Neural cell (in vitro differentiated cells): ENCODE data around the gene ZMYM2. TPM values are rescaled to one million over a fixed set of nuclear protein-coding genes. Genes with fewer than 3 reads are reported as not detected.

Experiments
- H2AFZ ChIP-seq: fragments of 200-600, 300-800 bp; sonication (generic), shearing (Covaris generic); 2 replicates; pipeline ENCODE4 v1.6.0; 2014; ENCODE audit warnings: low read depth, mild to moderate bottlenecking, antibody characterized with exemption, low read length, moderate library complexity
- H3F3A ChIP-seq: fragments of 200-600 bp; shearing (Covaris generic); 2 replicates; pipeline ENCODE4 v1.6.1; 2016; ENCODE audit warnings: mild to moderate bottlenecking, moderate library complexity, mixed read lengths, antibody characterized with exemption, low read length; ENCODE audit not compliant: insufficient read depth, poor library complexity, severe bottlenecking
- H3K27ac ChIP-seq: fragments of 200-600, 300-800 bp; sonication (generic), shearing (Covaris generic); 2 replicates; pipeline ENCODE4 v1.5.1; 2014; ENCODE audit warnings: mild to moderate bottlenecking, low read length, moderate library complexity
- H3K27me3 ChIP-seq: fragments of 300-800, 200-600 bp; sonication (generic), shearing (Covaris generic); 2 replicates; pipeline ENCODE4 v1.6.0; 2014; ENCODE audit warnings: mild to moderate bottlenecking, low read depth, low read length, moderate library complexity; ENCODE audit not compliant: insufficient read depth
- H3K36me3 ChIP-seq: fragments of 300-800, 200-600 bp; sonication (generic), shearing (Covaris generic); 2 replicates; pipeline ENCODE4 v1.5.1; 2014; ENCODE audit warnings: mild to moderate bottlenecking, antibody characterized with exemption, low read length, moderate library complexity; ENCODE audit not compliant: insufficient read depth
- H3K4me2 ChIP-seq: fragments of 300-800, 200-600 bp; sonication (generic), shearing (Covaris generic); 2 replicates; pipeline ENCODE4 v1.6.0; 2014; ENCODE audit warnings: mild to moderate bottlenecking, low read length
- H3K4me3 ChIP-seq: fragments of 300-800, 200-600 bp; sonication (generic), shearing (Covaris generic); 2 replicates; pipeline ENCODE4 v1.5.1; 2014; ENCODE audit warnings: mild to moderate bottlenecking, low read length, moderate library complexity
- H3K79me2 ChIP-seq: fragments of 200-600 bp; shearing (Covaris generic); replicated peaks from 2 replicates; pipeline ENCODE4 v1.6.0; 2014; ENCODE audit warnings: mild to moderate bottlenecking, low read length, moderate library complexity; ENCODE audit not compliant: insufficient read depth
- H3K9ac ChIP-seq: fragments of 300-800, 200-600 bp; sonication (generic), shearing (Covaris generic); 2 replicates; pipeline ENCODE4 v1.6.1; 2016; ENCODE audit warnings: mild to moderate bottlenecking, low read length, mixed read lengths
- H3K9me2 ChIP-seq: fragments of 200-600 bp; shearing (Covaris generic); 2 replicates; pipeline ENCODE4 v1.6.1; 2016; ENCODE audit warnings: mild to moderate bottlenecking, low read length, mixed read lengths; ENCODE audit not compliant: insufficient read depth
- H3K9me3 ChIP-seq: fragments of 200-600, 300-800 bp; sonication (generic), shearing (Covaris generic); 2 replicates; pipeline ENCODE4 v1.6.1; 2016; ENCODE audit warnings: mild to moderate bottlenecking, mixed run types, low read length, moderate library complexity, mixed read lengths
- H4K20me1 ChIP-seq: fragments of 200-600 bp; shearing (Covaris generic); 2 replicates; pipeline ENCODE4 v1.6.1; 2016; ENCODE audit warnings: mild to moderate bottlenecking, mixed run types; ENCODE audit not compliant: insufficient read depth
- CTCF ChIP-seq: fragments of 450-650 bp; IDR thresholded peaks from 2 replicates; pipeline ENCODE4 v1.5.1; 2014; ENCODE audit warnings: antibody characterized with exemption, mild to moderate bottlenecking, moderate library complexity; ENCODE audit not compliant: poor library complexity, severe bottlenecking
- EP300 ChIP-seq: fragments of 450-650 bp; conservative IDR thresholded peaks from 2 replicates; pipeline ENCODE4 v1.6.1; 2014; ENCODE audit warnings: antibody characterized with exemption, mild to moderate bottlenecking, moderate library complexity; ENCODE audit not compliant: poor library complexity, severe bottlenecking
- EZH2 ChIP-seq: fragments of 200-600, 300-800 bp; shearing (Covaris generic), sonication (generic); IDR thresholded peaks from 2 replicates; pipeline ENCODE4 v1.6.1; 2014; ENCODE audit warnings: antibody characterized with exemption, low read length, borderline replicate concordance, mild to moderate bottlenecking; ENCODE audit not compliant: insufficient read depth, poor library complexity, severe bottlenecking
- MXI1 ChIP-seq: fragments of 450-650 bp; conservative IDR thresholded peaks from 2 replicates; pipeline ENCODE4 v1.6.1; 2014; ENCODE audit warnings: antibody characterized with exemption, mild to moderate bottlenecking; ENCODE audit not compliant: poor library complexity, severe bottlenecking
- POLR2AphosphoS5 ChIP-seq: IDR thresholded peaks from 2 replicates; pipeline ENCODE4 v1.6.1; 2012
- RAD21 ChIP-seq: fragments of 450-650 bp; conservative IDR thresholded peaks from 2 replicates; pipeline ENCODE4 v1.6.1; 2014; ENCODE audit warnings: antibody characterized with exemption, mild to moderate bottlenecking, moderate library complexity
- REST ChIP-seq: IDR thresholded peaks from 2 replicates; pipeline ENCODE4 v1.6.1; 2012; ENCODE audit warnings: borderline replicate concordance
- SMC3 ChIP-seq: fragments of 450-650 bp; conservative IDR thresholded peaks from 2 replicates; pipeline ENCODE4 v1.6.1; 2014; ENCODE audit warnings: antibody characterized with exemption, mild to moderate bottlenecking, moderate library complexity; ENCODE audit not compliant: poor library complexity
- TAF1 ChIP-seq: IDR thresholded peaks from 2 replicates; pipeline ENCODE4 v1.6.1; 2012; ENCODE audit warnings: low read depth
- polyA plus RNA-seq: library from polyadenylated mRNA; depleted of rRNA; stranded (reverse); fragments of >200 nt; gene quantifications from 2 replicates; pipeline ENCODE4 v1.2.3, GENCODE V29; 2014

ZMYM2 gene
- polyA plus RNA-seq, 1 donor from 2014 or later: 92.2 TPM

- no peaks in the 10 kb centered on the region for H3K27me3 ChIP-seq
- H3K27ac ChIP-seq: no peak overlapping the region
- H3K79me2 ChIP-seq: peaks cover 17% of the 10 kb centered on the region
- H3K36me3 ChIP-seq: no peaks in the 10 kb centered on the region
- no peak for TF ChIP-seq REST
- no peak for TF ChIP-seq TAF1
- no peak for TF ChIP-seq RAD21
- no peak for TF ChIP-seq POLR2AphosphoS5
- TF ChIP-seq CTCF: no peak
- no peak for TF ChIP-seq SMC3
- no peak for TF ChIP-seq EZH2
- H3K9me2 ChIP-seq: no peaks in the 10 kb centered on the region
- H4K20me1 ChIP-seq: no peaks in the 10 kb centered on the region
- no peaks in the 10 kb centered on the region for H3K9me3 ChIP-seq
- no peak overlapping the region for H3K4me3 ChIP-seq
- no peaks in the 10 kb centered on the region for H3F3A ChIP-seq
- H3K4me2 ChIP-seq: no peak overlapping the region
- no peak overlapping the region for H2AFZ ChIP-seq
- no peak overlapping the region for H3K9ac ChIP-seq
Measured at GRCh38 chr13:20045950-20046548, 87.5 kb downstream of the ZMYM2 start.

GRCh38 chr13:20049558-20050473, 91.3 kb downstream of the ZMYM2 start:
- no peaks in the 10 kb centered on the region for H4K20me1 ChIP-seq
- H3K79me2 ChIP-seq: peaks cover 3% of the 10 kb centered on the region

More at GRCh38 chr13:20049558-20050473, 91.3 kb downstream of the ZMYM2 start:
- Histone ChIP-seq H3F3A (peaks cover 4% of the 10 kb centered on the region), H3K9me2 (no peaks in the 10 kb centered on the region), H3K4me3 (no peak overlapping the region), H3K36me3 (no peaks in the 10 kb centered on the region), H3K9me3 (no peaks in the 10 kb centered on the region), H3K27me3 (no peaks in the 10 kb centered on the region), H2AFZ (no peak overlapping the region), H3K4me2 (no peak overlapping the region), H3K27ac (no peak overlapping the region), H3K9ac (no peak overlapping the region)
- TF ChIP-seq EZH2 (no peak), EP300 (no peak), SMC3 (no peak), RAD21 (no peak), POLR2AphosphoS5 (no peak), TAF1 (no peak), MXI1 (no peak), CTCF (no peak), REST (no peak)
